ENCODE results near the gene IRX2. TPM values are rescaled to one million over a fixed set of nuclear protein-coding genes. Genes with fewer than 3 reads are reported as not detected.

IRX2 gene
- total RNA-seq, 1 donor from 2014 or later, result not detected

GRCh38 chr5:2724031-2724581 is 27.4 kb downstream of the IRX2 start:
- Mint-ChIP-seq H3K27ac (no peak overlapping the region), H3K9me3 (peaks cover 3% of the 10 kb centered on the region), H3K4me1 (no peaks in the 10 kb centered on the region), H3K27me3 (no peaks in the 10 kb centered on the region), H3K4me3 (no peak overlapping the region), H3K36me3 (ENCODE audit: low read depth) (no peaks in the 10 kb centered on the region)
- no peak for TF ChIP-seq CTCF (IDR thresholded peaks at IDR 0.05)
- ChIA-PET CTCF (no interaction called here), POLR2A (no interaction called here)
- intact Hi-C loops (cut with micrococcal nuclease), result no loop called here
- DNase-seq (no peak), ATAC-seq (ENCODE audit: low read depth) (no peak)

DNA sequence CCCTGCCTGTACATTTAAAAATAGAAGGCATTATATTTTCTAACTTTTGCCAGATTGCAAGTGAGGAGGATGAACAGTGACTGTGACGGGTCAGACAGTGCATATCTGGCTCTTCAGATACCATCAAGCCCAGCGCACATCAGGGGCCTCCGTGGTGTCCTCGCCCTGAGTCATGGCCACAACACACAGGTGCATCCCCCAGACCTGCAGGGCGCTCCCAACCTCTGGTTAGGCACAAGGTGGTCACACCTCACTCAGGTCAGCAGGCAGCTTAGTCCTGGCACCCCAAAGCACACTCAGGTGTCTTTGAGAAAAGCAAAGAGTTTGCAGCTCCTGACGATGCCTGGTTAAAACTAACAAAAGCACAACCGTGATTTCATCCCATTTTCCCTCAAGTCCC is 28.6 kb downstream of the IRX2 start:
- Mint-ChIP-seq H3K27me3 (no peaks in the 10 kb centered on the region), H3K27ac (no peak overlapping the region), H3K36me3 (ENCODE audit: low read depth) (no peaks in the 10 kb centered on the region), H3K4me1 (no peaks in the 10 kb centered on the region), H3K4me3 (no peak overlapping the region), H3K9me3 (peaks cover 3% of the 10 kb centered on the region)
- ATAC-seq (ENCODE audit: low read depth) (no peak), DNase-seq (no peak)
- ChIA-PET POLR2A (no interaction called here), CTCF (no interaction called here)
- TF ChIP-seq CTCF (IDR thresholded peaks at IDR 0.05), result no peak
- intact Hi-C loops (cut with micrococcal nuclease), result no loop called here

DNA sequence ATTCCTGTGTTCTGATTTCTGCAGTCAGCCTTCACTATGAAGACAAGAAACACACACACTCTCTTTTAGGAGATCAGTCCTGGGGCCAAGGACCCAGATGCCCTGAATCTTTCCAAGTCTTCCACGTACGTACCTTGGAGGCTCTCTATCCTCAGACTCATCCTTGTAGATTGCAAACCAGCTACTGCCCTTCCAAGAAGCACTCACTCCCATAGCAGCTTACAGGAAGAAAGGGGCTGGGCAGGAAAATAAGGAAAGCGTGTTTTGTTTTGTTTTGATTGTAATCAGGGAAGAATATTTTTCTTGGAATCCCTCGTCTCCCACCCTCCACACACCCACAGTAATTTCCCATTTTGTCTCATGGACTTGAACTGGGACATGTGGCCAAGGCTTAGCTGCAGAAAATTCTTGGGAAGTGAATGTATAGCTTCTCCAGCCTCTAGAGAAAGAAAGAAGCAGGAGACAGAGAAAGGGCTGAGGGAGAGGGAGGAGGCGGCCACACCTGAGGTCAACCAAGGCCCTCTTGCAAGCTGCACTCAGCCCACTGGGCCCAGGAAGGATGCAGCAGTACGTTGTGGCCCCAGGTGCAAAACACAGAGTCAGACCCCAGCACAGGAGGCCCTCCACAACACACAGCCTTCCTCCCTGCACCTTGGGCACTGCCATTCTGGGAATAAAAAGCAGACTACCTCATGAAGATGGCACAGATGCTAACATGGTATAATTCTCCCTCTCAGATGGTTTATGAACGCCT is 29.9 kb downstream of the IRX2 start:
- Mint-ChIP-seq H3K27ac (no peak overlapping the region), H3K9me3 (no peaks in the 10 kb centered on the region), H3K4me3 (no peak overlapping the region), H3K36me3 (ENCODE audit: low read depth) (no peaks in the 10 kb centered on the region), H3K4me1 (no peaks in the 10 kb centered on the region), H3K27me3 (no peaks in the 10 kb centered on the region)
- no peak for DNase-seq
- ChIA-PET POLR2A (no interaction called here), CTCF (no interaction called here)
- intact Hi-C loops (cut with micrococcal nuclease), result no loop called here
- no peak for TF ChIP-seq CTCF (IDR thresholded peaks at IDR 0.05)
- ATAC-seq (ENCODE audit: low read depth), result no peak

- H3K27me3 Mint-ChIP-seq, result no peaks in the 10 kb centered on the region
- H3K27ac Mint-ChIP-seq, result no peak overlapping the region
- ChIA-PET POLR2A (no interaction called here), CTCF (no interaction called here)
- ATAC-seq (ENCODE audit: low read depth), result no peak
- no peaks in the 10 kb centered on the region for H3K36me3 Mint-ChIP-seq (ENCODE audit: low read depth)
- no peak for TF ChIP-seq CTCF (IDR thresholded peaks at IDR 0.05)
- H3K4me1 Mint-ChIP-seq, result no peaks in the 10 kb centered on the region
- H3K9me3 Mint-ChIP-seq, result no peaks in the 10 kb centered on the region
- H3K4me3 Mint-ChIP-seq, result no peak overlapping the region
- no peak for DNase-seq
- intact Hi-C loops (cut with micrococcal nuclease), result no loop called here
These were observed 32.1 kb downstream of the IRX2 start for GRCh38 chr5:2719332-2719731.

DNA sequence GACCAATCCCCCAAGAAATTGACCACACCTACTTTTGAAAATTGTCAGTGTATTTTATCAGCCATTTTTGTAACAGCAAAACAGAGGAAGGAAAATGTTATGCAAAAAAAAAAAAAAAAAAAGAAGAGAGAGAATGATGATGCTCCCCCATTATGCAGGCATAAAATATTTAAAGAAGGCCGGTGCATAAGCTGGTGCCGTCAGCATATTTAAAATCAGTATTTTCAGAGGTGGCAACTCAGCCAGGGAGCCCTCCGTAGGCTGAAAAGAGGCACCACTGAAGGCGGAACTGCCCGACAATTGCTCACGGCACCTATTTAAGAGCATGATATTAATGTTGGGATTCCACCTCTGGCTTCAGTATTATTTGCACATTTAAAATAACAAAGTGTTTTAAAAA is 33.4 kb downstream of the IRX2 start:
- no peaks in the 10 kb centered on the region for H3K4me1 Mint-ChIP-seq
- ChIA-PET POLR2A (no interaction called here), CTCF (no interaction called here)
- H3K27ac Mint-ChIP-seq, result no peak overlapping the region
- H3K9me3 Mint-ChIP-seq, result no peaks in the 10 kb centered on the region
- no peak for TF ChIP-seq CTCF (IDR thresholded peaks at IDR 0.05)
- no peak overlapping the region for H3K4me3 Mint-ChIP-seq
- ATAC-seq (ENCODE audit: low read depth) (no peak), DNase-seq (no peak)
- H3K27me3 Mint-ChIP-seq, result no peaks in the 10 kb centered on the region
- no peaks in the 10 kb centered on the region for H3K36me3 Mint-ChIP-seq (ENCODE audit: low read depth)
- intact Hi-C loops (cut with micrococcal nuclease), result no loop called here
